GM23338 (cell line): ENCODE data around the gene SNCA. TPM values are rescaled to one million over a fixed set of nuclear protein-coding genes. Genes with fewer than 3 reads are reported as not detected.

ENCODE experiments used
- ATAC-seq: fragments of 200-7000 bp; cut with Tn5 transposase; 3 replicates; pipeline ENCODE4 v1.9.1; 2020
- DNase-seq: peaks from one replicate; pipeline ENCODE4 v3.0.0-alpha.2; 2015; ENCODE audit warnings: low spot score
- H2AFZ ChIP-seq: fragments of 200-600 bp; sonication (generic); 2 replicates; pipeline ENCODE4 v1.8.0; 2016; ENCODE audit warnings: antibody characterized with exemption, mild to moderate bottlenecking, moderate library complexity
- H3F3A ChIP-seq: fragments of 200-600 bp; sonication (generic); replicated peaks from 2 replicates; pipeline ENCODE4 v1.8.0; 2017; ENCODE audit warnings: antibody characterized with exemption, mixed run types, low read depth
- H3K27ac ChIP-seq: fragments of 200-600 bp; sonication (generic); 2 replicates; pipeline ENCODE4 v1.6.1; 2016; ENCODE audit warnings: low read depth
- H3K27me3 ChIP-seq: fragments of 200-600 bp; sonication (generic); 2 replicates; pipeline ENCODE4 v1.8.0; 2016; ENCODE audit warnings: mild to moderate bottlenecking, mixed run types, moderate library complexity; ENCODE audit not compliant: insufficient read depth
- H3K36me3 ChIP-seq: fragments of 200-600 bp; sonication (generic); 2 replicates; pipeline ENCODE4 v1.8.0; 2016; ENCODE audit warnings: mild to moderate bottlenecking; ENCODE audit not compliant: insufficient read depth
- H3K4me1 ChIP-seq: fragments of 200-600 bp; sonication (generic); 2 replicates; pipeline ENCODE4 v1.8.0; 2016; ENCODE audit warnings: mild to moderate bottlenecking, moderate library complexity; ENCODE audit not compliant: insufficient read depth
- H3K4me2 ChIP-seq: fragments of 200-600 bp; sonication (generic); 2 replicates; pipeline ENCODE4 v1.7.1; 2017; ENCODE audit warnings: mixed run types
- H3K4me3 ChIP-seq: fragments of 200-600 bp; sonication (generic); 2 replicates; pipeline ENCODE4 v1.6.1; 2016; ENCODE audit warnings: mixed run types
- H3K79me2 ChIP-seq: fragments of 200-600 bp; sonication (generic); replicated peaks from 2 replicates; pipeline ENCODE4 v1.8.0; 2017; ENCODE audit warnings: mild to moderate bottlenecking; ENCODE audit not compliant: insufficient read depth
- H3K9me2 ChIP-seq: fragments of 200-600 bp; sonication (generic); 2 replicates; pipeline ENCODE4 v1.8.0; 2017; ENCODE audit not compliant: insufficient read depth
- H4K20me1 ChIP-seq: fragments of 200-600 bp; sonication (generic); replicated peaks from 2 replicates; pipeline ENCODE4 v1.8.0; 2017; ENCODE audit warnings: mild to moderate bottlenecking; ENCODE audit not compliant: insufficient read depth
- H3K27ac Mint-ChIP-seq: 2 replicates; pipeline ENCODE4 v1.8.0; 2020; ENCODE audit warnings: inconsistent platforms, mild to moderate bottlenecking, moderate library complexity, mixed read lengths
- H3K27me3 Mint-ChIP-seq: 3 replicates; pipeline ENCODE4 v1.8.0; 2022; ENCODE audit warnings: low read depth, mild to moderate bottlenecking, moderate library complexity, mixed read lengths, inconsistent platforms; ENCODE audit not compliant: insufficient read depth, poor library complexity
- H3K36me3 Mint-ChIP-seq: 3 replicates; pipeline ENCODE4 v1.8.0; 2021; ENCODE audit warnings: low read depth, mild to moderate bottlenecking, inconsistent platforms, moderate library complexity, mixed read lengths
- H3K4me1 Mint-ChIP-seq: 3 replicates; pipeline ENCODE4 v1.8.0; 2020; ENCODE audit warnings: mild to moderate bottlenecking, inconsistent platforms, mixed read lengths
- H3K4me3 Mint-ChIP-seq: 3 replicates; pipeline ENCODE4 v1.8.0; 2021; ENCODE audit warnings: moderate library complexity, mild to moderate bottlenecking, inconsistent platforms, mixed read lengths
- H3K9me3 Mint-ChIP-seq: 3 replicates; pipeline ENCODE4 v1.8.0; 2020; ENCODE audit warnings: moderate library complexity, mild to moderate bottlenecking, inconsistent platforms, mixed read lengths
- CREB1 ChIP-seq: fragments of 250-450 bp; sonication (Bioruptor Pico); IDR thresholded peaks from 2 replicates; pipeline ENCODE4 v1.5.0; 2020; ENCODE audit warnings: low read depth, mild to moderate bottlenecking, moderate library complexity
- CTCF ChIP-seq, 2 experiments: fragments of 200-600 bp in 1 of 2; sonication (generic) in 1 of 2; conservative IDR thresholded peaks; 2 replicates each; pipeline versions ENCODE4 v1.5.1 to v1.6.1; 2016 to 2017; ENCODE audit warnings: antibody characterized with exemption in 2 of 2, low read depth in 2 of 2, mild to moderate bottlenecking in 2 of 2, moderate library complexity in 1 of 2
- ETS1 ChIP-seq: IDR thresholded peaks from 2 replicates; pipeline ENCODE4 v1.6.1; 2016; ENCODE audit warnings: antibody characterized with exemption
- EZH2 ChIP-seq: fragments of 200-600 bp; sonication (generic); IDR thresholded peaks from one replicate; pipeline ENCODE4 v1.8.0; 2017; ENCODE audit warnings: antibody characterized with exemption, mild to moderate bottlenecking, low read depth; ENCODE audit not compliant: unreplicated experiment
- JUNB ChIP-seq: IDR thresholded peaks from one replicate; pipeline ENCODE4 v1.6.1; 2016; ENCODE audit warnings: antibody characterized with exemption; ENCODE audit not compliant: unreplicated experiment
- NANOG ChIP-seq: IDR thresholded peaks from 2 replicates; pipeline ENCODE4 v1.6.1; 2016; ENCODE audit warnings: antibody characterized with exemption, borderline replicate concordance
- STAT1 ChIP-seq: IDR thresholded peaks from one replicate; pipeline ENCODE4 v1.6.1; 2016; ENCODE audit warnings: antibody characterized with exemption; ENCODE audit not compliant: unreplicated experiment
- ZNF331 ChIP-seq: fragments of 250-450 bp; sonication (Bioruptor Pico); IDR thresholded peaks from 2 replicates; pipeline ENCODE4 v1.5.0; 2020; ENCODE audit warnings: low read depth, mild to moderate bottlenecking, moderate library complexity
- ZNF462 ChIP-seq: fragments of 250-450 bp; sonication (Bioruptor Pico); IDR thresholded peaks from 2 replicates; pipeline ENCODE4 v1.5.0; 2020; ENCODE audit warnings: mild to moderate bottlenecking, moderate library complexity
- polyA plus RNA-seq: library from polyadenylated mRNA; unstranded; fragments of >200 nt; fragmentation: Nextera tagmentation; extraction: Ambion mirVana; gene quantifications from 2 replicates; pipeline ENCODE4 v1.2.1, GENCODE V29; 2016
- total RNA-seq: library from RNA; depleted of rRNA; stranded (reverse); fragments of >200 nt; shearing (Covaris generic); gene quantifications from 2 replicates; pipeline ENCODE4 v1.2.3, GENCODE V29; 2014

The SNCA gene
- total and polyA plus RNA-seq, 2 experiments from 2014 or later = 15.6 to 31.1 TPM

- TF ChIP-seq STAT1 (no peak), CTCF (conservative IDR thresholded peaks at IDR 0.05; ENCODE audit: low read depth in 2 of 2) (no peak), ETS1 (no peak), JUNB (no peak), ZNF462 (CRISPR knock-in tag) (no peak), EZH2 (no peak), CREB1 (CRISPR knock-in tag) (no peak), ZNF331 (no peak), NANOG (no peak)
- DNase-seq = no peak
- Histone ChIP-seq H3K4me1 (no peaks in the 10 kb centered on the region), H3K27me3 (no peaks in the 10 kb centered on the region), H3K79me2 (no peaks in the 10 kb centered on the region), H3F3A (no peaks in the 10 kb centered on the region), H2AFZ (no peak overlapping the region), H3K4me2 (no peak overlapping the region), H3K36me3 (no peaks in the 10 kb centered on the region), H3K9me2 (no peaks in the 10 kb centered on the region), H3K4me3 (no peak overlapping the region), H4K20me1 (no peaks in the 10 kb centered on the region), H3K27ac (no peak overlapping the region)
- Mint-ChIP-seq H3K36me3 (no peaks in the 10 kb centered on the region), H3K4me3 (no peak overlapping the region), H3K9me3 (no peaks in the 10 kb centered on the region), H3K27ac (no peak overlapping the region), H3K27me3 (no peaks in the 10 kb centered on the region), H3K4me1 (no peaks in the 10 kb centered on the region)
- no peak for ATAC-seq
Observed at GRCh38 chr4:89769856-89770255, 67.1 kb downstream of the SNCA start.
